SK-N-SH (cell line): ENCODE data around the gene SERPINB13. TPM values are rescaled to one million over a fixed set of nuclear protein-coding genes. Genes with fewer than 3 reads are reported as not detected.

Experiments
- CTCF ChIA-PET: fragments of 300-600, 350-600 bp; formaldehyde crosslinking; extraction: SDS; loops from one replicate; lab custom pipeline; 2021; lab: Yijun Ruan, JAX
- POLR2A ChIA-PET: fragments of 350-600 bp; sonication (Branson Sonifier 250); formaldehyde crosslinking; extraction: SDS; loops from one replicate; lab custom pipeline; 2020; ENCODE audit warnings: antibody characterized with exemption, inconsistent platforms; lab: Yijun Ruan, JAX
- DNase-seq: peaks from one replicate; pipeline ENCODE4 v3.0.0; 2012
- H2AFZ ChIP-seq: fragments of 200-600 bp; sonication (generic); 2 replicates; pipeline ENCODE4 v1.8.1; 2016; ENCODE audit warnings: antibody characterized with exemption, mild to moderate bottlenecking, low read depth
- H3F3A ChIP-seq: fragments of 200-600 bp; sonication (generic); replicated peaks from 2 replicates; pipeline ENCODE3; 2016; ENCODE audit warnings: antibody characterized with exemption, mild to moderate bottlenecking; ENCODE audit not compliant: insufficient read depth
- H3K27ac ChIP-seq, 2 experiments: fragments of 200-500 bp in 1 of 2; fragments of 200-600 bp in 1 of 2; sonication (Bioruptor generic) in 1 of 2; sonication (generic), shearing (Covaris generic) in 1 of 2; 2 replicates each; pipeline versions ENCODE4 v1.5.1 to v1.6.1; 2014 to 2016; ENCODE audit warnings: low read depth in 2 of 2, inconsistent platforms in 1 of 2, low read length in 1 of 2, mild to moderate bottlenecking in 1 of 2, mixed read lengths in 1 of 2
- H3K27me3 ChIP-seq: fragments of 200-600 bp; sonication (generic), shearing (Covaris generic); 2 replicates; pipeline ENCODE4 v1.6.1; 2016; ENCODE audit warnings: mixed run types; ENCODE audit not compliant: insufficient read depth
- H3K36me3 ChIP-seq, 2 experiments: fragments of 200-500 bp in 1 of 2; fragments of 200-600 bp in 1 of 2; sonication (Bioruptor generic) in 1 of 2; sonication (generic) in 1 of 2; replicated peaks in 1 of 2; 2 replicates each; pipeline versions ENCODE3 to v1.5.1; 2014 to 2016; ENCODE audit warnings: low read length in 1 of 2, mild to moderate bottlenecking in 1 of 2; ENCODE audit not compliant: insufficient read depth in 2 of 2, control insufficient read depth in 1 of 2
- H3K4me1 ChIP-seq, 2 experiments: fragments of 200-500 bp in 1 of 2; fragments of 200-600 bp in 1 of 2; sonication (Bioruptor generic) in 1 of 2; sonication (generic), shearing (Covaris generic) in 1 of 2; 2 replicates each; pipeline versions ENCODE4 v1.5.1 to v1.6.1; 2014 to 2016; ENCODE audit warnings: low read depth in 1 of 2, low read length in 1 of 2, mixed run types in 1 of 2; ENCODE audit not compliant: insufficient read depth in 2 of 2, control insufficient read depth in 1 of 2
- H3K4me2 ChIP-seq: fragments of 200-600 bp; sonication (generic), shearing (Covaris generic); 2 replicates; pipeline ENCODE4 v1.6.1; 2017; ENCODE audit warnings: mixed run types
- H3K4me3 ChIP-seq, 2 experiments: fragments of 200-500 bp in 1 of 2; fragments of 200-600 bp in 1 of 2; sonication (Bioruptor generic) in 1 of 2; sonication (generic), shearing (Covaris generic) in 1 of 2; 2 replicates each; pipeline versions ENCODE4 v1.5.1 to v1.8.1; 2014 to 2016; ENCODE audit warnings: low read depth in 2 of 2, inconsistent platforms in 1 of 2, low read length in 1 of 2, mild to moderate bottlenecking in 1 of 2, mixed read lengths in 1 of 2, moderate library complexity in 1 of 2
- H3K79me2 ChIP-seq: fragments of 200-600 bp; sonication (generic); 2 replicates; pipeline ENCODE4 v1.8.1; 2017; ENCODE audit warnings: mild to moderate bottlenecking; ENCODE audit not compliant: insufficient read depth
- H3K9ac ChIP-seq: fragments of 200-600 bp; sonication (generic); 2 replicates; pipeline ENCODE4 v1.6.1; 2017; ENCODE audit warnings: mixed run types
- H3K9me2 ChIP-seq: fragments of 200-600 bp; sonication (generic); 2 replicates; pipeline ENCODE4 v1.6.1; 2017; ENCODE audit warnings: mixed run types
- H3K9me3 ChIP-seq: fragments of 200-600 bp; sonication (generic); 2 replicates; pipeline ENCODE4 v1.6.1; 2017; ENCODE audit warnings: mixed run types, mild to moderate bottlenecking, moderate library complexity
- H4K20me1 ChIP-seq: fragments of 200-600 bp; sonication (generic); 2 replicates; pipeline ENCODE4 v1.6.1; 2017; ENCODE audit warnings: mild to moderate bottlenecking, mixed run types; ENCODE audit not compliant: insufficient read depth
- ELF1 ChIP-seq: IDR thresholded peaks from 2 replicates; pipeline ENCODE4 v1.4.0; 2012
- EP300 ChIP-seq, 2 experiments: IDR thresholded peaks; 2 replicates each; pipeline versions ENCODE4 v1.4.0 to v1.6.1; 2012; ENCODE audit warnings: borderline replicate concordance in 1 of 2, low read depth in 1 of 2, low read length in 1 of 2
- GABPA ChIP-seq: IDR thresholded peaks from 2 replicates; pipeline ENCODE4 v1.4.0; 2012; ENCODE audit warnings: low read depth, mild to moderate bottlenecking
- JUND ChIP-seq: IDR thresholded peaks from 2 replicates; pipeline ENCODE4 v1.4.0; 2012
- MEF2A ChIP-seq: IDR thresholded peaks from 2 replicates; pipeline ENCODE4 v1.4.0; 2012; ENCODE audit warnings: low read depth, borderline replicate concordance
- MXI1 ChIP-seq: IDR thresholded peaks from 2 replicates; pipeline ENCODE4 v1.6.1; 2012; ENCODE audit warnings: mild to moderate bottlenecking, low read depth, low read length, improper control_type of control experiment
- POLR2AphosphoS5 ChIP-seq: IDR thresholded peaks from 2 replicates; pipeline ENCODE4 v1.6.1; 2012; ENCODE audit warnings: low read depth, low read length
- RXRA ChIP-seq: IDR thresholded peaks from 2 replicates; pipeline ENCODE4 v1.4.0; 2012; ENCODE audit warnings: low read depth, mild to moderate bottlenecking, borderline replicate concordance
- TCF12 ChIP-seq: IDR thresholded peaks from 2 replicates; pipeline ENCODE4 v1.4.0; 2012
- YY1 ChIP-seq: IDR thresholded peaks from 2 replicates; pipeline ENCODE4 v1.4.0; 2012; ENCODE audit warnings: low read depth, mild to moderate bottlenecking
- WGBS: methylation state at CpG from one replicate; pipeline ENCODE4 v1.1.6; 2017; ENCODE audit warnings: low lambda C conversion rate; 5-methylcytosine and 5-hydroxymethylcytosine counted together
- polyA plus RNA-seq, 3 experiments: library from polyadenylated mRNA; depleted of rRNA; stranded (reverse); fragments of >200 nt; gene quantifications; 2 replicates each; pipeline ENCODE4 v1.2.3, GENCODE V29; 2012
- TF ChIP-seq, protein P1 (sequence below): IDR thresholded peaks from 2 replicates; pipeline ENCODE4 v1.6.1; 2012; ENCODE audit warnings: mild to moderate bottlenecking, low read depth, low read length, moderate library complexity
- TF ChIP-seq, protein P2 (sequence below): fragments of 200-600 bp; sonication (generic); IDR thresholded peaks from 2 replicates; pipeline ENCODE4 v1.6.1; 2017; ENCODE audit warnings: antibody characterized with exemption, mild to moderate bottlenecking, moderate library complexity
- TF ChIP-seq, protein P3 (sequence below): IDR thresholded peaks from 2 replicates; pipeline ENCODE4 v1.4.0; 2012; ENCODE audit warnings: low read depth

Gene SERPINB13
- polyA plus RNA-seq, 1 of the 3 experiments (the other 2 are of a cell fraction) = not detected

DNA sequence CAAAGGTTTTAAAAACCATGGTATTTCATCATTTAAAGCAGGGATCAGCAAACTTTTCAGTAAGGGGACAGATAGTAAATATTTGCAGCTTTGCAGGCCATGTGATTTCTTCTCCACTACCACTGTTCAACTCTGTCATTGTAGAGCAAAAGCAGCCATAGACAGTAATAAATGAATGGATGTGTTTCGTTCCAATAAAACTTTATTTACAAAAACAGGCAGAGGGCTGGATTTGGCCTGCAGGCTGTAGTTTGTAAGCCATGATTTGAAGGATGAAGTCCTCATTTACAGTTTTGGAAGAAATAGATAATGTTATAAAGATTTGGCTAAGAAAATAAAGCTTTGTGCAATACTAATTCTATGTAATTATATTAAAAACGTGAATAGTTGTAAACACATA is 43.1 kb upstream of the SERPINB13 start:
- H3K9me3 ChIP-seq = no peaks in the 10 kb centered on the region
- no peaks in the 10 kb centered on the region for H3K36me3 ChIP-seq
- no peaks in the 10 kb centered on the region; a peak in 1 of 4 replicates for H3K4me1 ChIP-seq
- no peak overlapping the region for H2AFZ ChIP-seq
- no peak overlapping the region for H3K9ac ChIP-seq
- 6% methylated on average over 2 of the region's 2 CpGs for WGBS
- DNase-seq = no peak
- no peak overlapping the region for H3K4me3 ChIP-seq
- no peak overlapping the region for H3K4me2 ChIP-seq
- no peaks in the 10 kb centered on the region for H3K27me3 ChIP-seq
- ChIA-PET CTCF (interaction anchor here (1.0 to 2.4 kb wide), 3 partner anchors 13 to 33 kb away, joined by 3 to 9 read pairs (median 4); no protein-coding TSS in a partner anchor), POLR2A (no interaction called here)
- TF ChIP-seq ELF1 (no peak), POLR2AphosphoS5 (no peak), MXI1 (no peak), MEF2A (no peak), YY1 (no peak), JUND (no peak), GABPA (no peak)
- TF ChIP-seq, protein P1, sequence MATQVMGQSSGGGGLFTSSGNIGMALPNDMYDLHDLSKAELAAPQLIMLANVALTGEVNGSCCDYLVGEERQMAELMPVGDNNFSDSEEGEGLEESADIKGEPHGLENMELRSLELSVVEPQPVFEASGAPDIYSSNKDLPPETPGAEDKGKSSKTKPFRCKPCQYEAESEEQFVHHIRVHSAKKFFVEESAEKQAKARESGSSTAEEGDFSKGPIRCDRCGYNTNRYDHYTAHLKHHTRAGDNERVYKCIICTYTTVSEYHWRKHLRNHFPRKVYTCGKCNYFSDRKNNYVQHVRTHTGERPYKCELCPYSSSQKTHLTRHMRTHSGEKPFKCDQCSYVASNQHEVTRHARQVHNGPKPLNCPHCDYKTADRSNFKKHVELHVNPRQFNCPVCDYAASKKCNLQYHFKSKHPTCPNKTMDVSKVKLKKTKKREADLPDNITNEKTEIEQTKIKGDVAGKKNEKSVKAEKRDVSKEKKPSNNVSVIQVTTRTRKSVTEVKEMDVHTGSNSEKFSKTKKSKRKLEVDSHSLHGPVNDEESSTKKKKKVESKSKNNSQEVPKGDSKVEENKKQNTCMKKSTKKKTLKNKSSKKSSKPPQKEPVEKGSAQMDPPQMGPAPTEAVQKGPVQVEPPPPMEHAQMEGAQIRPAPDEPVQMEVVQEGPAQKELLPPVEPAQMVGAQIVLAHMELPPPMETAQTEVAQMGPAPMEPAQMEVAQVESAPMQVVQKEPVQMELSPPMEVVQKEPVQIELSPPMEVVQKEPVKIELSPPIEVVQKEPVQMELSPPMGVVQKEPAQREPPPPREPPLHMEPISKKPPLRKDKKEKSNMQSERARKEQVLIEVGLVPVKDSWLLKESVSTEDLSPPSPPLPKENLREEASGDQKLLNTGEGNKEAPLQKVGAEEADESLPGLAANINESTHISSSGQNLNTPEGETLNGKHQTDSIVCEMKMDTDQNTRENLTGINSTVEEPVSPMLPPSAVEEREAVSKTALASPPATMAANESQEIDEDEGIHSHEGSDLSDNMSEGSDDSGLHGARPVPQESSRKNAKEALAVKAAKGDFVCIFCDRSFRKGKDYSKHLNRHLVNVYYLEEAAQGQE = no peak
- TF ChIP-seq, protein P2, sequence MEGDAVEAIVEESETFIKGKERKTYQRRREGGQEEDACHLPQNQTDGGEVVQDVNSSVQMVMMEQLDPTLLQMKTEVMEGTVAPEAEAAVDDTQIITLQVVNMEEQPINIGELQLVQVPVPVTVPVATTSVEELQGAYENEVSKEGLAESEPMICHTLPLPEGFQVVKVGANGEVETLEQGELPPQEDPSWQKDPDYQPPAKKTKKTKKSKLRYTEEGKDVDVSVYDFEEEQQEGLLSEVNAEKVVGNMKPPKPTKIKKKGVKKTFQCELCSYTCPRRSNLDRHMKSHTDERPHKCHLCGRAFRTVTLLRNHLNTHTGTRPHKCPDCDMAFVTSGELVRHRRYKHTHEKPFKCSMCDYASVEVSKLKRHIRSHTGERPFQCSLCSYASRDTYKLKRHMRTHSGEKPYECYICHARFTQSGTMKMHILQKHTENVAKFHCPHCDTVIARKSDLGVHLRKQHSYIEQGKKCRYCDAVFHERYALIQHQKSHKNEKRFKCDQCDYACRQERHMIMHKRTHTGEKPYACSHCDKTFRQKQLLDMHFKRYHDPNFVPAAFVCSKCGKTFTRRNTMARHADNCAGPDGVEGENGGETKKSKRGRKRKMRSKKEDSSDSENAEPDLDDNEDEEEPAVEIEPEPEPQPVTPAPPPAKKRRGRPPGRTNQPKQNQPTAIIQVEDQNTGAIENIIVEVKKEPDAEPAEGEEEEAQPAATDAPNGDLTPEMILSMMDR = no peak
- H3K9me2 ChIP-seq = no peaks in the 10 kb centered on the region
- H3K79me2 ChIP-seq = no peaks in the 10 kb centered on the region
- no peak overlapping the region for H3K27ac ChIP-seq
- H3F3A ChIP-seq = no peaks in the 10 kb centered on the region
- H4K20me1 ChIP-seq = no peaks in the 10 kb centered on the region

DNA sequence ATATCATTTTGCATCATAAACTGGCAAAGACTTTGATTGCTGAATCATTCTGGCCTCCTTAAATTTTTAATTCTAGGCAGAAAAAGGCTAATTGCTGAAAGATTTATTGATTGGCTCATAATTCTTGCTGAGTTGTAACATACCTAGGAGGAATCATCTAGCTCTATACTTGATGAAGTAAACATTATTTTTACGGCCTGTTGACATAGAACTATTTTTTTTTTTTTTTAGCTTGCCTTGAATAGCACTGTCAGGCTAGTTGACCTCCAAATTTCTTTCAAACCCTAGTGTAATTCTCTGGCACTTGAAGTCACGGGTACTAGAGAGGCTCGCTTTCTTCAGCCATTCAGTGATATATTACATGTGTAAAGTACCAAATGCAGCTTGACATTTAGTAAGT is 42.1 kb upstream of the SERPINB13 start:
- no peaks in the 10 kb centered on the region for H3K36me3 ChIP-seq
- POLR2A ChIA-PET = no interaction called here
- no peak for DNase-seq
- H3K4me3 ChIP-seq = no peak overlapping the region
- H3K27me3 ChIP-seq = no peaks in the 10 kb centered on the region
- H3F3A ChIP-seq = no peaks in the 10 kb centered on the region
- CTCF ChIA-PET = interaction anchor here (1.1 to 2.4 kb wide), 2 partner anchors 14 to 27 kb away, joined by 3 to 9 read pairs; no protein-coding TSS in a partner anchor
- no peaks in the 10 kb centered on the region for H4K20me1 ChIP-seq
- no peak overlapping the region for H2AFZ ChIP-seq
- no peak overlapping the region for H3K4me2 ChIP-seq
- TF ChIP-seq, protein P3, sequence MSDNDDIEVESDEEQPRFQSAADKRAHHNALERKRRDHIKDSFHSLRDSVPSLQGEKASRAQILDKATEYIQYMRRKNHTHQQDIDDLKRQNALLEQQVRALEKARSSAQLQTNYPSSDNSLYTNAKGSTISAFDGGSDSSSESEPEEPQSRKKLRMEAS = no peak
- TF ChIP-seq MEF2A = no peak
- no peak for TF ChIP-seq TCF12
- TF ChIP-seq EP300 (IDR thresholded peaks at IDR 0.05; ENCODE audit: borderline replicate concordance in 1 of 2, low read depth in 1 of 2, low read length in 1 of 2) = no peak
- no peak for TF ChIP-seq MXI1
- no peak for TF ChIP-seq RXRA
- no peak overlapping the region for H3K27ac ChIP-seq
- H3K79me2 ChIP-seq = no peaks in the 10 kb centered on the region
- H3K4me1 ChIP-seq = no peaks in the 10 kb centered on the region; a peak in 1 of 4 replicates
- no peaks in the 10 kb centered on the region for H3K9me3 ChIP-seq
- 42% methylated on average over 3 of the region's 3 CpGs for WGBS
- H3K9ac ChIP-seq = no peak overlapping the region
- no peaks in the 10 kb centered on the region for H3K9me2 ChIP-seq
